GM12892 (cell line): ENCODE data around the gene ARL6IP1.
"Not testable (repeated sequence)": the region's sequence is repeated elsewhere in the genome, so short reads cannot be mapped to it uniquely, and the experiment has no call there.

Experiments used
- POLR2A ChIP-seq: IDR thresholded peaks from 2 replicates; pipeline ENCODE4 v1.6.1; 2011; ENCODE audit warnings: low read depth, low read length, control low read depth
- POLR2AphosphoS5 ChIP-seq: IDR thresholded peaks from 2 replicates; pipeline ENCODE4 v1.6.1; 2011; ENCODE audit warnings: low read depth, low read length, control low read depth

DNA sequence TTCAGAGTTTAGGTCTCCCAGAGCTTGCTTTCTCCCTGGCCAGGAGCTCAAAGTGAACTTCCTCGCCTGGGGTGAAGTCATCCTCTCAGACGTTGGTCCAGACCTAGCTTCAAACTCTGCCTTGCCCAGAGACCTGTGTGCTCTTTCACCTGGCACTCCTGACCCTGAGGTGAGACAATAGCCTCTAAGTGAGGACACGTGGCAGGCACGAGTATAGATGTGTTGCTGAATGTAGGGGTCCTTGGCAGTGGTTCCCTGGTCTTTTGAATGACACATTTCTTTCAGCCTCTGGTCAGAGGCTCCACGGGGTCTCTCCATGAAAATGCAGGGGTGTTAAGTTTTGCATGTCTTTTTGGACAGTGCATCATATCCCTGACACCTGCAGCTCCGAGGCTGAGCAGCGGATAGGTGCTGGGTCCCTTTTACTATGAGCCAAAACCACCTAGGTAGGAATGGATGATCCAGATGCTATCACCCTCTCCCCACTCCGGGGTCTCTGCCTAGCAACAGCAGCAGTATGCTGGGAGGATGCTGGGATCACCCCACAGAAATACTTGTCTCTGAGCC is 20.8 kb downstream of the ARL6IP1 start:
- not testable (repeated sequence) for TF ChIP-seq POLR2A, POLR2AphosphoS5
